ENCODE data around the gene SLC35A5. TPM values are rescaled to one million over a fixed set of nuclear protein-coding genes. Genes with fewer than 3 reads are reported as not detected.

SLC35A5 gene
- total and polyA plus RNA-seq, 2 of the 13 experiments (the other 11 are each of a cell fraction or from before 2014, with no cell fraction given): 15.5 to 26.5 TPM

GRCh38 chr3:112514527-112515128 is 47.2 kb upstream of the SLC35A5 start:
- FAIRE-seq (no peak), DNase-seq (ENCODE audit: low spot score) (no peak), ATAC-seq (no peak)
- H3K36me3 ChIP-seq (replicated peaks in 1 of 2; ENCODE audit: control insufficient read depth in 1 of 2, insufficient read depth in 2 of 2, low read length in 2 of 2): no peaks in the 10 kb centered on the region
- TF ChIP-seq ZNF724P (CRISPR knock-in tag; IDR thresholded peaks at IDR 0.05; ENCODE audit: borderline replicate concordance) (no peak), U2AF1 (optimal IDR thresholded peaks at IDR 0.05; ENCODE audit: low read depth, low read length) (no peak), GTF3A (CRISPR knock-in tag; conservative IDR thresholded peaks at IDR 0.05) (no peak), MTF2 (CRISPR knock-in tag; IDR thresholded peaks at IDR 0.05; ENCODE audit: borderline replicate concordance) (no peak), NCOA1 (CRISPR knock-in tag; IDR thresholded peaks at IDR 0.05) (no peak), ZIK1 (CRISPR knock-in tag; IDR thresholded peaks at IDR 0.05; ENCODE audit: borderline replicate concordance, low read depth) (no peak), ZNF350 (CRISPR knock-in tag; IDR thresholded peaks at IDR 0.05; ENCODE audit: borderline replicate concordance, low read depth) (no peak), ZNF558 (CRISPR knock-in tag; IDR thresholded peaks at IDR 0.05; ENCODE audit: borderline replicate concordance) (no peak), RAD21 (CRISPR knock-in tag; IDR thresholded peaks at IDR 0.05) (no peak), IRF1 (CRISPR knock-in tag; IDR thresholded peaks at IDR 0.05; ENCODE audit: low read depth) (no peak), CHD2 (IDR thresholded peaks at IDR 0.05; ENCODE audit: low read depth, low read length) (no peak), ZEB1 (IDR thresholded peaks at IDR 0.05; ENCODE audit: insufficient replicate concordance, low read depth) (no peak), ZHX2 (IDR thresholded peaks at IDR 0.05; ENCODE audit: low read depth) (no peak), ZHX2 (CRISPR knock-in tag; IDR thresholded peaks at IDR 0.05; ENCODE audit: borderline replicate concordance) (no peak), ZKSCAN8 (CRISPR knock-in tag; IDR thresholded peaks at IDR 0.05; ENCODE audit: borderline replicate concordance) (no peak), NFATC3 (CRISPR knock-in tag; IDR thresholded peaks at IDR 0.05) (no peak), KLF9 (CRISPR knock-in tag; IDR thresholded peaks at IDR 0.05; ENCODE audit: low read depth) (no peak), ZZZ3 (CRISPR knock-in tag; IDR thresholded peaks at IDR 0.05; ENCODE audit: borderline replicate concordance) (no peak), ZNF530 (CRISPR knock-in tag; IDR thresholded peaks at IDR 0.05; ENCODE audit: low read depth) (no peak), ELF3 (CRISPR knock-in tag; IDR thresholded peaks at IDR 0.05) (no peak), KAT7 (CRISPR knock-in tag; IDR thresholded peaks at IDR 0.05; ENCODE audit: borderline replicate concordance) (no peak)
- in situ Hi-C loops (cut with HindIII; ENCODE audit: extremely low pct_ligation_motif_present, low pct_unique_long_range_greater_than_20kb): loop anchor here (10.0 kb wide), 1 partner anchor 380 kb away; the partner anchor contains the start of gene GCSAM
- H3K9me3 ChIP-seq (ENCODE audit: low read length): no peaks in the 10 kb centered on the region; the same call in 1 of the 2 replicates
- 4% methylated on average over 2 of the region's 2 CpGs for WGBS (ENCODE audit: low lambda C conversion rate)
- no peak overlapping the region for H3K4me3 ChIP-seq (replicated peaks in 1 of 3; ENCODE audit: insufficient read depth in 1 of 3, low read depth in 2 of 3, low read length in 3 of 3)
- no peak overlapping the region for H3K27ac ChIP-seq (ENCODE audit: extremely low read length, insufficient read depth, low read length)
- no peaks in the 10 kb centered on the region for H3K4me1 ChIP-seq (ENCODE audit: insufficient read depth, low read length)
- no peaks in the 10 kb centered on the region for H3K79me2 ChIP-seq (ENCODE audit: insufficient read depth, low read length)
- H3K9ac ChIP-seq (ENCODE audit: insufficient read depth, low read depth, low read length): no peak overlapping the region
- intact Hi-C loops (cut with micrococcal nuclease; ENCODE audit: unreplicated experiment): no loop called here
- no TSS peak for BruUV-seq (replicated peaks)
- ChIA-PET CTCF (ENCODE audit: low intra/inter-chr PET ratio, low total read pairs) (no interaction called here), POLR2A (no interaction called here)
- H3K4me2 ChIP-seq (ENCODE audit: low read depth, low read length): no peak overlapping the region
- no peak overlapping the region for H2AFZ ChIP-seq (ENCODE audit: low read length)
- H4K20me1 ChIP-seq (ENCODE audit: insufficient read depth, low read length): no peaks in the 10 kb centered on the region
- H3K27me3 ChIP-seq (ENCODE audit: control insufficient read depth in 1 of 2, insufficient read depth in 2 of 2, low read length in 2 of 2): no peaks in the 10 kb centered on the region

Measured in HepG2 (cell line).